CD4-positive, alpha-beta T cell treated with Interleukin-1 beta for 1 hour (primary cell): Measurements from ENCODE around the gene KCNA2.

Experiments used
- DNase-seq, 2 donors: peaks; one replicate each; pipeline ENCODE4 v3.0.0-alpha.2; 2020 to 2022

KCNA2 gene

DNA sequence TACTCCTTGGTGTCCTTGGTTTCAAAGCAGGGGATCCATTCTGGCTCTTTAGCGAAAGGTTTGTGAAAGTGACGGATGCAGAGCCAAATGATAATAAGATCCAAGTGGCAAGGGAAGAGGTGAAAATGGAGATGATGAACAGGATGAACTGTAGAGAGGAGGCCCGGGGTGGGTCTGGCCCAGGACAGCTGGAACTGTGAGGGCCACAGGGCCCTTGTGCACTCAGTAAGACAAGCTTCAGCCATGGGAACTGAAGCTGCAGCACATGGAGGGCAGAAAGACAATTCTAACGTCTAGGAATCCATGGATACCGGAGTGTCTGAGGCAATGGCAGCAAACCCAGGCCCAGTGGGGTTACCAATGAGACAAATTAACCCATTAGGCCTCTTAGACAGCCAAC, 4.8 kb downstream of the KCNA2 start:
- DNase-seq, result no peak

DNA sequence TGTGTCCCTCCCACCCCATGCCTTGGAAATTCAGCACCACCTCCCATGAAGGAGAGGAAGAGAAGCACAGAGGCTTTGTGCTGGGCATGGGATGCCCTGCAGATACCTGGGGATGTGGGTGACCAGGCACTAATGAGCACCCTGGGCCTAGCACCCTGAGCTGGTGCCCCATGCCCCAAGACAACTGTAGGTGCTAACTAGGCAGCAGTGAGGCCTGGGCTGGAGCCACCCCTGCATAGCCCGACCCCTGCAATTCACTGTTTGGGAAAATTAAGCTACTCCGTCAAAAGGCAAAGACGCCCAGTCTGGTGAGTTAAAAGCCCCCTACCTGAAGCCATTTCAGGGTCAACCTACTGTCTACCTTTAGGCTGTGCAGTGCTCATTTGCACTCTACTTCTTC, 5.4 kb downstream of the KCNA2 start:
- DNase-seq, result no peak

DNA sequence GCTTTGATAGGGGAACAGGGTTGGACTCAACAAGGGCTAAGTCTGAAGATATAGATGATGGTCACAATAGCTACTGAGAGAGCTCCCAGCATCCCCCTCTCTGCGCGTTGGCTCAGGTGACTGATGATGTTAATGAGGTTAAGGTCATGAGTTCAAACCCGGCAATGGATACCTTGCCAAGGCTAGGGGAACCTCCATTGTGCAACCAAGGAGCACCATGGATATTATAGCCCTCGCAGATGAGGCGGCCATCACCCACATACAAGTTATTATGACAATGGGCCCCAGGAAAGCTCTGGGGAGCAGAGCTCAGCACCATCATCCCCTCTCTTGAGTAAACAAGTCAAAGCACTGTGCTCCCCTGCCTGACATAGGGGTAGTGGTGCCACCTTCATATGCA, 8.2 kb downstream of the KCNA2 start:
- DNase-seq, result no peak

DNA sequence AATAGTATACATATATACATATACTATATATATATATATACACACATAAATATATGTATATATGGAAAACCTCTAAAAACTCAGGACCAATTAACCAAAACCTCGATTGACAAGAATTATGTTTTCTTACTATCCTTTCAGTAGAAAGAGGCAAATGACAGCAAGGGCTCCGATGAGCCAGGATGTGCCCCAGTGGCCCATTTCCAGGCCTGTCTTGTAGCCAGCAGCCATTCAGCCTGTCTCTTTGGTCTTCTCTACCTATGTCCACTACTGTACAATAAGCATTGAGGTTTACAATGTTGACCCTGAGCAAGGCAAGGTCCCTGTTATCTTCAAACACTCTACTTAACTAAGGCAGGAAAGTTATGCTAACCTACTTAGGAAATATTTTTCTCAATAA, 9.8 kb downstream of the KCNA2 start:
- DNase-seq, result no peak

DNA sequence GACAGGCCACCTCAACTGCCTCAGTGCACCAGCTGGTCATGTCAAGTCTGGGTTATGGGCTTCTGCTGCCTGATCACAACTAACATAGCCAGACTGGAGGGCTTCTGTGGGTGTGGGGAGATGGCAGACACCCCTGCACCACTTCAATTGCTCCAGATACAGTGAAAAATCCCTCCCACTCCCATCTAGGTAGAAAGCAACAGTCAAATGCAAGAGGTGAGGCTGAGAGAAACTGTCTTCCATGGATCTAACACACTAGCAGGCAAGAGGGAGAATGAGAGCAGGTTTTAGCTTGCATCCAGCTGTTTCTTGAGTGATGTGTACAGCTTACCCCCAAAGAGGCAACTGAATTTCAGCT, 10.8 kb downstream of the KCNA2 start:
- DNase-seq, result no peak

DNA sequence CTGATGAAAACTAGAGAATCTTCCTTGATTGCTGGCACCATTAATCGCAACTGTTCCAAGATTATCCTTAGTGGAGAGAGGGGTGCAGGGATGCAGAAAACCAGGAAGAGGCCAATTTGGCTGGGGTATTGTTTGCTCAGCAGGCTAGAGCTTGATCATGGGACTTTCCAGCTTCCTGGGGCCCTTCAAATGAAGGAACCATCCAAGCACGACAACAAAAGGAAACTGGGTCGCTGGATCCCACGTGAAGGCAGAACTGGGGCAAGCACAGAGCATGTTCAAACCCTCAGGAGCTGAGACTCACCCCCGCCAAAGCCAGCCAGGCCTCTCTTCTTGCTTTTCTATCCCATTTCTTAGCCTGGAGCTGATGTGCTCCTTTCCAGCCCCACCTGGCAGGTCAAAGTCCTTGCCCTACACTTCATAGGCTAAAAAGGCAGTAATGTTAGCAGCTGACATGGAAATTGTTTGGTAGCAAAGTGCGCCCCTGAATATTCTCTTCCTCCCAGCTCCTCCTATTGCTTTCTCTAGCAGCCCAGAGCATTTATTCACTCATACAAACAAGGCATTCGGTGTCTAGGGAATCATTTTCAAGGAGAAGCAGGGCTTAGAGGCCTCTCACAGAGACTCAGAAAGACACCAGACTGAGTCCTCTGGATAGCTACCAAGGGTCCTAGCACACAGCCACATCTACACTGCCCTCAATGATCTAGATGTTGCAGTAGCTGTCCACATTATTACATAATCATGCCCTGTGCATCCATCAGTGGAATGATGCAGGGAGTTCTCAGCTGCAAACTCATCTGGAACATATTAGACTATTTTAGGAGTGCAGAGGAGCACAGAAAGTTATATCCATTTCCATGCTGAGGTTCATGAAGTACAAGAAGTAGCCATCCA, 11.5 kb downstream of the KCNA2 start:
- no peak for DNase-seq

DNA sequence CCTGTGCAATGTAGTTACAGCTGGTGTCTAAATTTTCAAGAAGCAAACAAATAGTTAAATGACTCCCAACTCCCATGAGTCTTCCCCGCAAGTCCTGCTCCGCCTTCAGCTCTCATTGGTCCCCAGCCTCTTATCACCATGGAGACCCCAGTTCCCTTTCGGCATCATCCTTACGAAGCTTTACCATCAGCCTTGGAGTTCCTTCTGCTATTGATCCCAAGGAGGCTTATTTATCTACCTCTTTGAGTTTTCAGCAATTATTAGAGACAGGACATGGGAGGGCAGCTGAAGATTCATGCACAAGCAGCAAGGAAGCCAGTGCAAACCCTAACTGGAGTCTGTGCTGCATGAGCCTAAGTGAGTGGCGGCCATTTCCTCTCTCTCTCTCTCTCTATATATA, 12.3 kb downstream of the KCNA2 start:
- DNase-seq, result no peak

DNA sequence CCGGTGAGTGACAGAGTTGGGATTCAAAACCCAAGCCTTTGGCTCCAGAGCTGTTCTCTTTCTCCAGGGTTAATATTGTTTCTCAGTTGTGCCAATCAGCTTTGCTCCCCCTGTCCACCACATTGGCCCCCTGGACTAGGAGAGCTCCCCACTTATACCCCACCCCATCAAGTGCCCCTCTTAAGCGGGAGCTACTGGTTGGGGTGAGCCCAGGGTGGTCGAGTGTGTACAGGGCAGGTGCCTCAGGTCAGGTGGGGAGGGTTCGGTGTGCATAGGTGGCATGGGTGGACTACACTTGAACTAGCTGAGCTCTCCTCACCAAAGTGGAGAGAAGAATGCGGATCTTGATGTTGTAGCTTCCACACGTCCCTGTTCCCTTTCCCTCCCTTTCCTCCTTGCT, 14.2 kb downstream of the KCNA2 start:
- DNase-seq, result no peak

DNA sequence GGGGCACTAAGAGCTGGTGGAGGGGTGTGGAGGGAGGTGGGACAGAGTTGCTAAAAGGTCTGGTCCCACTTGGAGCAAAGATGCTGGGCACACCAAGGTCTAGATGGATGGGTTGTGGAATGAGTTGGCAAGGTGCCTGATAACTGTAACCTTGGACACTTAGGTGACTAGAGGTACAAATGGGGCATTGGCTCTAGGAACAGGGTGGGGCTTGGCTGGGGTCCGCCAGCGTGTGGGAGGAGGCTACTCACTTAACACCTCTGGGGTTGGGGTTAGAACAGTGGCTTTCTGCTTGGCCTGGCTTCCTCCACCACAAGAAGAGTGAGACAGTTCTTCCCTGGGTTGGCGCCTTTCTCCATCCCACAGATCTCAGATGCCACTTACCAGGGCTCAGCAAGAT, 17.2 kb downstream of the KCNA2 start:
- no peak for DNase-seq

DNA sequence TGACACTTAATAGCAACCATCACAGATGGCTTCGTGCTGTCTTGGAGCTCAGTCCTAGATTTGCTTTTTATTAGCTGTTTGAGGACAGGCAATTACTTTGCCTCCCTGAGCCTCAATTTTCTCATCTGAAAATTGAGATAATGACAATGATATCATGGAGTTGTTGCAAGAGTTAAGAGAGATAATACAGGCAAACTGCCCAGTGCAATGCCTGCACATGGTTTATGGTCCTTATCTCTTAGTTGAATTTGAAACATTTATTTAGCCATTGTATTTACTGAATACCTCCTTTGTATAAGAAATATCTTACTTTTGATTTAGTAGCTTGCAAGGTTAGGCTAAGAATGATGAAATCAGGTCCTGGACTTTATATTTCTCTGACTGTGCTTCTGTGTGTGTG, 17.7 kb downstream of the KCNA2 start:
- DNase-seq, result no peak

DNA sequence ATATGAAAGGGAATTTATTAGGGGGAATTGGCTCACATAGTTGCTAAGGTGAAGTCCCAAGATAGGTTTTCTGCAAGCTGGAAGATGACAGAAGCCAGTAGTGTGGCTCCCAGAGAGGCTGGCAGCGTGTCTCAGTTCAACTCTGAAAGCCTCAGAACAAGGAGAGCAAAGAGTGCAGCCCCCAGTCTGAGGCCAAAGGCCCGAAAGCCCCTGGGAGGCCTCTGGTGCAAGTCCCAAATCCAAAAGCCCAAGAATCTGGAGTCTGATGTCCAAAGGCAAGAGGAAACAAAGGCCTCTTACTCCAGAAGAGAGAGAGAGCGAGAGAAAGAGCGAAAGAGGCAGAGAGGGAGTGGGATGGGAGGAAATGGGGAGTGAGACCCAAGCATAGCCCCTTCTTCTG, 18.3 kb downstream of the KCNA2 start:
- no peak for DNase-seq

DNA sequence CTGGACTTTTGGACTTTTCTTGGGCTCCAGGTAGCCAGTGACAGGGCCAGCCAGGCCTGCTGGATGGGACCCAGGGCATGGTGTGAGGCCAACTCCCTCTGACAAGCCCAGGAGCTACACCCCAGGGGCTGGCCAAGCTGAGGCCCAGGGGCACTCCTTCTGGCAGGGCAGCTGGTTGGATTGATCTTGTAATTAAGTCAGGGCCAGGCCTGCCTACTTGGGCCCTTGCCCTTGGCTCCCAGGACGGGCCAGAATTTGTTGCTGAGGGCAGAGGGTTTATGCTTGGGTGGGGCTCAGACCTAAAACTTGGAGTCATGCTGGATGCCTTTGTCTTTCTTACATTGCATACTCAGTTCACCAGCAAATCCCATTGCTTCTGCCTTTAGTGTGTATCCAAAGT, 20.7 kb downstream of the KCNA2 start:
- no peak for DNase-seq

DNA sequence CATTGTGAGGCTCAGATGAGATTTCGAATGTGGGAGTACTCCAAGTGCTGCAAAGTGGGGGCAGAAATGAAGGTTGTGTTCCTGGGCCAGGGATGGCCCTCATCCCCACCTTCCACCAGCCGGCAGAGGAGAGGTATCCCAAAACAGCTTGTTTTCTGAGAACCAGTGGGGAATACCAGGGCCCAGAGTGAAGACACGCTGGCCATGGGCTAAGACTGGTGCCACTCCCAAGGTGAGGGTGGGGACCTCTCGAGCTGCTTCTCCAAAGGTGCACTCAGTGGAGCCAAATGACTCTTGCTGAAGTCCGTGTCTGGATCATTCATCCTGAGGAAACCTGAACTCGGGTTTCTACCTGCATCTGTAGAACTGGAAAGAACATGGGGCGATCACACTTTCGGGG, 22.1 kb downstream of the KCNA2 start:
- DNase-seq, result no peak

DNA sequence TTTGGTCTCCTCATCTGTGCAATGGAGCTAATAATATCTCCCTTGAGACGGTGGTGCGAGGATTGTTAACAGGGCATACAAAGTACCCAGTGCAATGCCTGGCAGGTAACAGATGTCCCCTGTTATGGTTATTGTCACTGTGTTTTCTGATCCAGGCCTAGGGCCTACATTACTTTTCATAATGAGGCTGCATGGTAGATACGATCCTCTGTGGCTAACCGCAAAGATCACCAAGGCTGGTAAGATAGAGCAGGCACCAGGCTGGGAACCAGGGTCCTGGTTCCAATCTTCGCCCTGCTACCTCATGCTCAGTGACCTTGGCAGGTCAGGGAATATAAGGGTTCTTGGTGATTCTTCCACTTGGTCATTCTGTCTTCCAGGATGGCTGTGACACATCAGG, 22.7 kb downstream of the KCNA2 start:
- DNase-seq, result no peak

DNA sequence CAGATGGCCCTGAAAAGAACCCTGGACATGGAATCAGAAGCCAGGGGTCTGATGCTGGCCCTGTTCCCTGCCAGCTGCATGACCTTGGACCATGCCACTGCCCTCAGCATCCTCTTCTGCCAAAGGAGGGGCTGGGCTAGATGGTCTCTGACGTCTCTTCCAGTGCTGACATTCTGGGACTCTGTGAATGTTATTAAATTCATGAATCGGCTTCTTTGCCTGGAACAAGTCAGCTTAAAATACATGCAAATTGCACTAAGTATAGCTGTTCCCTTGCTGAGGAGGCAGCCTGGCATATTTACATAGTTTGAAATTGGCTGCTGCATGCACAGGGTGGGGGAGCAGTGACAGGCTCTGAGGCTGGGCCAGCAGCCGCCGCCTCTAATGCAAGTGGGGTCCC, 23.8 kb downstream of the KCNA2 start:
- DNase-seq, result no peak

DNA sequence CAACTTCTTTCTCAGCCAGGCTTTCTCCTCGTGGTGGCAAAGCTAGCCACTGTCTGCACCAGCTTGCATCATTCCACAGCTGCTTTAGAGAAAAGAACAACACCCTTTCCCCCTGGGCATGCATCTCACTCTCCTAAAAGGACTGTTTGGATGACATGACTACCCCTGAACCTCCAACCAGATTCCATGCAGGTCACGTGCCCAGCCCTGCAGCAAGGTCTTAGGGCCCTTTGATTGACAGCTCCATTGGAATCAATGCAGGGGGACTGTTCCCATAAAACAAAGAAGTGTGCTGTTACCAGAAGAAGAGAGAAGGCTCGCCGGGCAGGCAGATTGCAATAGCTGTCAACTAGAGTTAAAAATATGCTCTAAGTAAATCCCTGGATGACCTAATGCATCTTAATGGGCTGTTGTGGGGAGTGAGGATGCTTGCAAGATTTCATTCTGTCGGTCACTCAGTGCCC, 24.4 kb downstream of the KCNA2 start:
- no peak for DNase-seq

DNA sequence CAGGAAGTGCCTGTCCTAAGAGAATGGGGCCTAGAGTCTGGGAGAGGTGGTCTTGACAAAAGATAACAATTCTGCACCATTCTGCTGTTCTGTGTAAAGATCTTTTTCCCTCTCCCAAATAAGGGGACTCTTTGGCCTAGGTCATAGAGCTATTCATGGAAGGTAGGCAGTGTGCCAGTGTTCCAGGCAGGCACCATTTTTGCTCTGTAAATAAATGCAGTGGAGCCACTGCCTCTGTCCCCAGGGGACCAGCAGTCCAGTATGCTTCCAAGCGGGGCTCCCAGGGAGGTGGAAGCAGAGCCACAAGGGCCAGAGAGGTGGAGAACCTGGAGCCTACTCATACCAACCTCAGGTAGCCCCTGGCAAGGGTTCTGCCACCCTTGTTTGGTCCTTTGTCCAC, 25.9 kb downstream of the KCNA2 start:
- no peak for DNase-seq

DNA sequence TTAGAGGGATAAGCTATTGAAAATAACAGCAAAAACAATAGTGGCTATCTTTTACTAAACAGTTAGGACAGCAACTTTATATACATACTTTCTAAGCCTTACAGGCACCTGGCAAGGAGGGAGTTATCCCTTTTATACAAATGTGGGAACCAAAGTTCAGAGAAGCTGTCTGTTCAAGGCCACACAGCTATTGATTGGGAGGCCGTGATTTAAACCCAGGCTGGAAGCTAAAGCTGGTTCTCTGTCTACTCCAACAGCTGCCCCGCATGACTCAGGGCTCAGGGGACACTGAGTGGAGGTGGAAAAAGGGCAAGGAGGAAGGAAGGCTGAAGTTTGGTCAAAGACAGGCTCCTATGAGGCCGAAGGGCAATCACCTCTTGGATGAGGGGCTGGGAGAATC, 26.7 kb downstream of the KCNA2 start:
- no peak for DNase-seq

DNA sequence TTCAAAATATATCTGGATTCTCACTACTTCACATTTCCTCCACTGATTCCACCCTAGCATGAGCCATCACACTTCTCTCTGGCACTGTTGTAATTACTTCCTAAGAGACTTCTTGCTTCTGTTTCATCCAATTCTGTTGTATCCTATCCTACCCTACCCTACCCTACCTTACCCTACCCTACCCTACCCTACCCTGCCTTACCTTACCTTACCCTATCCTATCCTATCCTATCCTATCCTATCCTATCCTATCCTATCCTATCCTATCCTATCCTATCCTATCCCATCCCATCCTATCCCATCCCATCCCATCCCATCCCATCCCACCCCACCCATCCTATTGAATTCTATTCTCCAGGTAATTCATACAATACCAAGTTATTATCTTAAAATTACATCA, 29.7 kb downstream of the KCNA2 start:
- DNase-seq, result no peak

DNA sequence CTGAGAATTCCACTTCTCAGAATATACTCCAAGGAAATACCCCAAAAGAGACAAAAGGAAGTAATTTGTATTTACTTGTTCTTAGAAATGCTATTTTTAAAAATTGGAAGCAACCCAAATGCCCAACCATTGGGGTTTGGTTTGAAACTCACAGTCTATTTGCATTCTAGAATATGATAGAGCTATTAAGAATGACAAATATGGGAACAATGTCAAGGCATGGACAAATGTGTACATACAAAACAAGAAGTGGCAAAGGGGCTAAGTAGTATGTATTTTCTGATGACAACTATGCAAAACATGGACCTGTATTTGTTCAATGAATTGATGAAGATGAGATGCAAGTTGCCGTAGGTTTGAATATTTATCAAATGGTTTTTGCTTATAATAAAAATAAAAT, 32.8 kb downstream of the KCNA2 start:
- no peak for DNase-seq

DNA sequence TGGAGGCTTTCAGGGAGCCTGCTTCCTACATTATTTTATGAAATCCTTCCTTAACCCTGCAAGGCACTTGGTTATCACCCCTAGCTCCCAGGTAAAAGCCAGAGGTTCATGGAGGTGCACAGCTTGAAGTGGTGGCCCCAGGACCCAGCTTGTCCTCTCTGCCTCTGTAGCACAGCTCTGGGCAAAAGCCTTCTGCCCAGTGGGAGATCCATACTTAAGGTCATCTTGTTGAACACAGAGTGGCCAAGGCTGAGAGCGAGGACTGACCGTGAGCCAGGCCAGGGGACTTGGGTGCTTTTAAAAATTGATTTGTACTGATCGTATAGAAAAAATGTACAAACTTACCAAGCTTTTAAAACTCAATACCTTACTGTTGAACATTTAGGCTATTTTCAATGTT, 33.4 kb downstream of the KCNA2 start:
- no peak for DNase-seq

DNA sequence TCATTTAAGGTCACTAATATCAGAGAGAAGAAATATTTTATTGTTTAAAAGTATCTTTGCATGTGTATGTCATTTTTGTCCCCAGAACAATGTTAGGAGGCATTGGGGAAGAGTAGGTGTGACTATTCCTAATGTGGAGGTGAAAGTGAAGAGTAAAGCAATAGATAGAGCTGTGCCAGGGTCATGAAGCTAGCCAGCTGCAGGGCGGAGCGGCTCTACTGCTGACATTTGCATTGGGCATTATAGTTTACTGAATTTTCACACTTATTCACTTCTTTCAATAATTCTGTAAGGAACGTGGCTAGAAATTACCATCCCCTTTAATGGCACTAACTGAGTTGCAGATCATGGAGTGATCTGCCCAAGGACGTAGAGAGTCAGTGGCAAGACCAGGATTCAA, 35.3 kb downstream of the KCNA2 start:
- no peak for DNase-seq

DNA sequence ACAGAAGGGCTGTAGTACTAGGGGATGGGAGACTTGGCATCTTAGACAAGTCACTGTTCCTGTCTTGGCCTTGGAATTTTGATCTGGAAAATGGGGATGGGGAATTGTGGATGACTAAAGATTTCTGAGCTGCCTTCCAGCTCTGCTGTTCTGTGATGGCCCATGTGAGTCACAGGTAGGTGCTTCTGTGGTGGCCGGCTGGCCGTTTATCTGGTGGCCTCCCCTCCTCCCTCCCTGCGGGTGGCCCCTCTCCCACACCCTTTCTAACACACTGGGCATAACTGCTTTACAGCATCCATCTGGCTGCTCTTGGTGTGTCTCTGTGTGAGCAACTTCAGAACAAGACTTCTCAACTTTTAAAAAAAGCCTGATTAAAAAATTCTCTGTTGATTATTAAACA, 35.9 kb downstream of the KCNA2 start:
- DNase-seq, result no peak

DNA sequence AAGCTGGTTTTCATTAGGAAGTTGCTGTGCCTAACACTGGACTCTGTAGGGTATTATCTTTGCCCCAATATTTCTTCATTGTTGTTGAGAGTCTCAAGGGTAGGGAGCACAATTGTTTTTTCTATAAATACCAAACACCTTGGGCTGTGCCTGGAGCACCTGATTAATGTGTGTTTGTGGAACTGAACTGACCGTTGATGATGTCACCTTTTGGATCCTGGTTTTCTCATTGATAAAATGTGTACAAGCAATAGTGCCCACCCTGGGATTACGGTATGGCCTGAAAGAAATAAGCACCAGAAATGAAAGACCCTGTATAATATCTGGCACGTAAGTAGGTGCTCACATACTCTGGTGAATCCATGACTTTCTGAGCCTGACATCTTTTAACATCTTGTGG, 39.3 kb downstream of the KCNA2 start:
- no peak for DNase-seq

DNA sequence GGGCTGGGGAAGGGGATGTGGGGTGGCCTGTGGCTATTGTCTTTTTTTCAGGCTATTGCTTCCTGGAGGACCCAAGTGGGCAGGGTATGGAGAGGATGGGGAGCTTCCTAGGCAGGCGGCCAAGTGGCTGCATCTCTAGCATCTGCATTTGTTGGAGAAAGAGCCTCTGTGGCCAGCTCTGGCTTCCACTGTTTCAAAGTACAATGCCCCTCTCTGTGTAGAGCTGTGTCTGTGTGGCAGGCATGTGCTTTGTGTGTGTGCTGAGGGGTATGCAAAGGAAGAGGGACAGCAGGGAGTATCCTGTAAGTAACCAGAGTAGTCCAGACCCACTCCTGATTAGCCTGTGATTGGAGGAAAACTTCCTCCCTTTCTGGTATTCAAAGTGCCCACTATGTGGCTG, 40.6 kb downstream of the KCNA2 start:
- DNase-seq, result no peak
